Measurements from ENCODE around the gene POLR2B. TPM values are rescaled to one million over a fixed set of nuclear protein-coding genes. Genes with fewer than 3 reads are reported as not detected.
"Not testable (repeated sequence)": the region's sequence is repeated elsewhere in the genome, so short reads cannot be mapped to it uniquely, and the experiment has no call there.

POLR2B gene
- polyA plus RNA-seq, 1 experiment = 44.6 TPM

DNA sequence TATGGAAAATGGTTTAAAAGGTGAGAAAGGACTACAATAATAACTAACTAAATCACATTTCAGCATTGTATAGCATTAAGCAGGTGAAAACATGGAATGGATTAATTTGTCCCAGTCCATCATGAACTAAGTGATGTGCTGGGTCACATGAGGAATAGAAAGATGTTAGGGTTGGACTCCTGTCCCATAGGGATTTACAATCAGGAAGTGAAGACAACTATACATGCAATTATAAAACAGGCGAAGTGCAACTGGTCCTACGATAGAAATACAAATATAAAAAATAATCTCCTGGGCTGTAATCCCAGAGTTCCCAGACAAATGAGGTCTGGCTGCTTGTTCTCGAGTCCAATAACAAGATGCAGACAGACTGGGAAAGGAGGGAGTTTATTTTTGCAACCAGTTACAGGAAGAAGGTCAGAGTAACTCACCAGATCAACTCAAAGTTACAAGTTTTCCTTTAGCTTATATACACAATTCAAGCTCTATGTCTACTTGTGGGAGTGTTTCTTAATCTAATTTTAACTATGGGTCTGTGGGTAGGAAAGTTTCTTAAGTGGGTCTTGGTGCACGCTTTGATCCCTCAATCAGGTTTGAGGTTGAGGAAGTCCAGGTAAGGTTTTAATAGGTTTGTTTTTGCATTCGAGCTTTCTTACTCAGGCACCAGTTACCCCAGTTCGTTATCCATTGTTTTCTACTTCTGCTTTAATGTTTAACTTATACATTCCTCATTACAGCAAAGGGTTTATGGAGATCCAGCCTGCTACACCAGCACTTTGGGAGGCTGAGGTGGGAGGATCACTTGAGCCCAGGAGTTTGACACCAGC is 81.4 kb downstream of the POLR2B start:
- H3K4me3 ChIP-seq (ENCODE audit: low read depth, low read length) = no peak overlapping the region
- H3K27me3 ChIP-seq (ENCODE audit: control insufficient read depth, insufficient read depth, low read length) = no peaks in the 10 kb centered on the region
- POLR2A ChIA-PET = no interaction called here
- CTCF ChIA-PET = interaction anchor here (0.7 kb wide), 1 partner anchor 13 kb away, joined by 3 read pairs; no protein-coding TSS in a partner anchor
- H3K36me3 ChIP-seq (ENCODE audit: control insufficient read depth, insufficient read depth, low read length) = no peaks in the 10 kb centered on the region; the same call in 1 of the 2 replicates
- TF ChIP-seq, protein P1, sequence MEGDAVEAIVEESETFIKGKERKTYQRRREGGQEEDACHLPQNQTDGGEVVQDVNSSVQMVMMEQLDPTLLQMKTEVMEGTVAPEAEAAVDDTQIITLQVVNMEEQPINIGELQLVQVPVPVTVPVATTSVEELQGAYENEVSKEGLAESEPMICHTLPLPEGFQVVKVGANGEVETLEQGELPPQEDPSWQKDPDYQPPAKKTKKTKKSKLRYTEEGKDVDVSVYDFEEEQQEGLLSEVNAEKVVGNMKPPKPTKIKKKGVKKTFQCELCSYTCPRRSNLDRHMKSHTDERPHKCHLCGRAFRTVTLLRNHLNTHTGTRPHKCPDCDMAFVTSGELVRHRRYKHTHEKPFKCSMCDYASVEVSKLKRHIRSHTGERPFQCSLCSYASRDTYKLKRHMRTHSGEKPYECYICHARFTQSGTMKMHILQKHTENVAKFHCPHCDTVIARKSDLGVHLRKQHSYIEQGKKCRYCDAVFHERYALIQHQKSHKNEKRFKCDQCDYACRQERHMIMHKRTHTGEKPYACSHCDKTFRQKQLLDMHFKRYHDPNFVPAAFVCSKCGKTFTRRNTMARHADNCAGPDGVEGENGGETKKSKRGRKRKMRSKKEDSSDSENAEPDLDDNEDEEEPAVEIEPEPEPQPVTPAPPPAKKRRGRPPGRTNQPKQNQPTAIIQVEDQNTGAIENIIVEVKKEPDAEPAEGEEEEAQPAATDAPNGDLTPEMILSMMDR (IDR thresholded peaks at IDR 0.05; ENCODE audit: insufficient read depth, low read depth, low read length) = no peak
- no peak for DNase-seq (ENCODE audit: low read depth)

DNA sequence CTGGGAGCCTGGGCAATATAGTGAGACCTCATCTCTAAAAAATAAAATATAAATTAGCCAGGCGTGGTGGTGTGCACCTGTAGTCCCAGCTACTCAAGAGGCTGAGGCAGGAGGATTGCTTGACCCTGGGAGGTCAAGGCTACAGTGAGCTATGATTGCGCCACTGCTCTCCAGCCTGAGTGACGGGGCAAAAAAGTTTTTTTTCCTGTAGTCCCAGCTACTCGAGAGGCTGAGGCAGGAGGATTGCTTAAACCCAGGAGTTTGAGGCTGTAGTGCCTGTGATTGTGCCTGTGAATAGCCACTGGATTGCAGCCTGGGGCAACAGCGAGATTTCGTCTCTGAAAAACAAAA is 82.0 kb downstream of the POLR2B start:
- H3K4me3 ChIP-seq (ENCODE audit: low read depth, low read length); H3K27me3 ChIP-seq (ENCODE audit: control insufficient read depth, insufficient read depth, low read length); POLR2A ChIA-PET; H3K36me3 ChIP-seq (ENCODE audit: control insufficient read depth, insufficient read depth, low read length); DNase-seq (ENCODE audit: low read depth): not testable (repeated sequence)
- CTCF ChIA-PET = interaction anchor here (0.7 to 0.9 kb wide), 2 partner anchors 13 to 102 kb away, joined by 3 read pairs; no protein-coding TSS in a partner anchor

DNA sequence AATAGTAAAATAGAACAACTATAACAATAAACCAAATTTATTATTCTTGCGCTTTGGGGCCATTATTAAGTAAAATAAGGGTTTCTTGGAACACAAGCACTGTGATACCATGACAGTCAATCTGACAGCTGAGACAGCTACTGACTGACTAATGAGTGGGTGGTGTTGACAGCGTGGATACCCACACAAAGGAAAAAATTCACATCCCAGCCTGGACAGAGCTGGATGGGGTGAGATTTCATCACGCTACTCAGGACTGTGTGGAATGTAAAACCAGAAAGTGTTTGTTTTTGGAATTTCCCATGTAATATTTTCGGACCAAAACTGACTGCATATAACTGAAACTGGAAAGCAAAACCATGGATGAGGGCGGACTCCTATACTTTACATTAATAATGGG is 82.7 kb downstream of the POLR2B start:
- DNase-seq (ENCODE audit: low read depth) = no peak
- Histone ChIP-seq H3K36me3 (ENCODE audit: control insufficient read depth, insufficient read depth, low read length) (no peaks in the 10 kb centered on the region), H3K4me3 (ENCODE audit: low read depth, low read length) (no peak overlapping the region), H3K27me3 (ENCODE audit: control insufficient read depth, insufficient read depth, low read length) (no peaks in the 10 kb centered on the region)
- POLR2A ChIA-PET = no interaction called here
- TF ChIP-seq, protein P1 (IDR thresholded peaks at IDR 0.05; ENCODE audit: insufficient read depth, low read depth, low read length) = no peak
- CTCF ChIA-PET = interaction anchor here (0.9 kb wide), 1 partner anchor 102 kb away, joined by 3 read pairs; no protein-coding TSS in a partner anchor

DNA sequence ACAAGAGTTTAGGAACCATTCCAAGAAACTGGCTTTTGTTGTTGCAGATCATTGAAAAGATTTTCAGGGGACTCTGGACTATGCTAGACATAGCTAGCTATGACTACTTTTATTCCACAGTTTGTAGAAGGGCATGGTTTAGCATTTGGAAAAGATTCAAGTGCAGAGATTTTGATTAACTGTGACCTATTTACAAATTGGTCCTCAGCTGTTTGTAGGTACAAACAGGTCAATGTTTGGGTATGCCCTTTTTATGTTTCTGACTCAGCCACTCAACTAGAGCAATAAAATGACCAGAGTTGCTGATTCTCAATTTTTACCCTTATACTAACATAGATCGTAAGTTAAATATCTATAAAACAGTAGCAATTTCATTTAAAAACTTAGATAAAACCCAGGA is 84.8 kb downstream of the POLR2B start:
- TF ChIP-seq, protein P1 (IDR thresholded peaks at IDR 0.05; ENCODE audit: insufficient read depth, low read depth, low read length) = no peak
- no peak for DNase-seq (ENCODE audit: low read depth)
- CTCF ChIA-PET = interaction anchor here (1.2 to 1.7 kb wide), 2 partner anchors 100 to 101 kb away, joined by 3 to 4 read pairs; no protein-coding TSS in a partner anchor
- H3K4me3 ChIP-seq (ENCODE audit: low read depth, low read length) = no peak overlapping the region
- no peaks in the 10 kb centered on the region for H3K36me3 ChIP-seq (ENCODE audit: control insufficient read depth, insufficient read depth, low read length)
- POLR2A ChIA-PET = no interaction called here
- H3K27me3 ChIP-seq (ENCODE audit: control insufficient read depth, insufficient read depth, low read length) = no peaks in the 10 kb centered on the region

DNA sequence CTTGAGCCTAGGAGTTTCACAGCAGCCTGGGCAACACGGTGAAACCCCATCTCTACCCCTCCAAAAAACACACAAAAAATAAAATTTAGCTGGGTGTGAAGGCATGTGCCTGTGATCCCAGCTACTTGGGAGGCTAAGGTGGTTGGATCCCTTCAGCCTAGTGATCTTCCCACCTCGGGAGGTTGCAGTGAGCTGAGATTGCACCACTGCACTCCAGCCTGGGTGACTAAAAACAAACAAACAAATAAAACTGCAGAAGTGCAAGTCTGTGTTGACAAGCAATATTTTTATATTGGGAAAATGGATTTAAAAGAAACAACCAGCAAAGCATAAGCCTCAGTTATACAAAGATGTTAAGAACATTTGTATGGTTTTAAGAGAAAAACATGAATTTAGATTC is 85.4 kb downstream of the POLR2B start:
- TF ChIP-seq, protein P1 (IDR thresholded peaks at IDR 0.05; ENCODE audit: insufficient read depth, low read depth, low read length) = no peak
- no peak for DNase-seq (ENCODE audit: low read depth)
- POLR2A ChIA-PET = interaction anchor here (0.6 to 0.7 kb wide), 2 partner anchors 11 to 135 kb away, joined by 4 to 6 read pairs; no protein-coding TSS in a partner anchor
- CTCF ChIA-PET = interaction anchor here (1.2 to 2.0 kb wide), 3 partner anchors 26 to 100 kb away, joined by 3 to 7 read pairs (median 4); no protein-coding TSS in a partner anchor
- Histone ChIP-seq H3K27me3 (ENCODE audit: control insufficient read depth, insufficient read depth, low read length) (no peaks in the 10 kb centered on the region), H3K4me3 (ENCODE audit: low read depth, low read length) (no peak overlapping the region), H3K36me3 (ENCODE audit: control insufficient read depth, insufficient read depth, low read length) (no peaks in the 10 kb centered on the region)

Data from BJ (cell line).